GM21619 (cell line): ENCODE data around the gene MRPS11.
"Not testable (repeated sequence)": the region's sequence is repeated elsewhere in the genome, so short reads cannot be mapped to it uniquely, and the experiment has no call there.

Experiments used
- ATAC-seq: cut with Tn5 transposase; IDR thresholded peaks from one replicate; pipeline ENCODE4 v1.9.1; 2021; ENCODE audit not compliant: unreplicated experiment

Gene MRPS11

DNA sequence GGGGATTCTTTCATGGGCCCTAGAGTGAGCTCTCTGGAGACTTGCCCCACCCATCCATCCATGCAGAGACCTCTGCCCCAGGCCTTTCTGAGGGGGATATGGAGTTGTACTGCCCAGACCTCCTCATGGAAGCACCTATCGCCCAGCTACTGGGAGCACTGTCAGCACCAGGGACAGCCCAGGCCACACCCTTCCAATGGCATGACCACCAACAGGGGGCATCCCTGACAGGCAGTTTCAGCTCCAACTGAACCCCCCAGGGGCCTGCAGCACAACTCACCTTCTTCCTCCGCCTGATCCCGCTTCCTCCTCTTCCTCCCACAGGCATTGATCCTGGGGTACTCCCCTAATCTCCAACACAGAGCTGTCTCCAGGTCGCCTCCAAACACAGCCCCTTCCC, 21.8 kb downstream of the MRPS11 start:
- no peak for ATAC-seq

DNA sequence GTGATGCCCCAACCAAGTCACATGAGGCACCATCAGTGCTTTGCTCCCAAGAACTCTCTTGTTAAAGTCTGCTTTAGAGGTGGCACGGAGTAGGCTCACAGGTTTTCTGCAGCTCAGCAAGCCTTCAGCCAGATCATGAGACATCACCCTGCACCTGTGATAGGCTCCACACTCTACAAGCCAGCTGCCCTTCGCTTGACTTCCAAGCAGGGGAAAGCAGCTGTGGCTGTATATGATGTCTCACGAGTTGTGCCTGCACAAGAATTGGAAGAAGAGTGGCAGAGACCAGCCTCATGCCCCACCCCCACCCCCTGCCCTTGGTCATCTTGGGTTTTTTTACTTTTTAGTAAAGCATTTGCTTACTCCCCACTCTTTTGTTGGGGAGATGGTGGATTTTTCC, 22.5 kb downstream of the MRPS11 start:
- ATAC-seq: no peak

DNA sequence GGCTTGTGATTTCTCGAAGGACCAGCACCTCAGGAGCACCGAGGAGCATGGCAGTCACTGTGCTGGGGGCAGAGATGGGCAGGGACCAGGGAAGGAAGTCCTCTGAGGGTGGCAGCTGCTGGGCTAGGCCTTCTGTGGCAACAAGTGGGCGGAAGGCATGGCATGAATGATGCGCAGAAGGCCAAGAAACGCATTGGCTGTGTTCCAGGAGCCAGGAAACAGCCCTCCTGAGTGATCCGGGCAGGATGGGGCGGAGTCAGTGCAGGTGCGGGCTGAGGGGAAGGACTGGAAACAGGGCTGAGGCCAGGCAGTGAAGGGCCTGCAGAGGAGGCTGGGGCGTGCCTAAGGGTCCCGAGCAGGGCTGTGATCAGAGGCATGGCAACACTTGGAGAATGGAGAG, 23.6 kb downstream of the MRPS11 start:
- no peak for ATAC-seq

DNA sequence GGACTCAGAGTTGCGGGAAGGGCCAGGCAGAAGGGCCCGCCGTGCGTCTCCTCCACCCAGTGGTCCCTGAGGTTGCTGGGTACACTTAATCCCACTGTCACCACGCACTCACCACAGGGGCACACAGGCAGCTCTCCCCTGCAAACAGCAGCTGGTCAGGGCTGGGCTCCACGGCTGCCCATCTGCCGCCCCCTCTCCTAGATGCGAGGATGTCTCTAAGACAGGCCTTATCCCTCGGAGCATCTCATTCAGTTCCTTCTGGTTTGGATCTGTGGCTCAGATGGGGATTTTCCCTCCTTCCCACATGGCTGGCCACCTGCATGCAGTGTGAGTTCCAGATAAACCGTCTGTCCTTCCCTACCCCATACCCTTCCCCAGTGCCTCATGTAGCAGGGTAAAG, 26.3 kb downstream of the MRPS11 start:
- no peak for ATAC-seq

DNA sequence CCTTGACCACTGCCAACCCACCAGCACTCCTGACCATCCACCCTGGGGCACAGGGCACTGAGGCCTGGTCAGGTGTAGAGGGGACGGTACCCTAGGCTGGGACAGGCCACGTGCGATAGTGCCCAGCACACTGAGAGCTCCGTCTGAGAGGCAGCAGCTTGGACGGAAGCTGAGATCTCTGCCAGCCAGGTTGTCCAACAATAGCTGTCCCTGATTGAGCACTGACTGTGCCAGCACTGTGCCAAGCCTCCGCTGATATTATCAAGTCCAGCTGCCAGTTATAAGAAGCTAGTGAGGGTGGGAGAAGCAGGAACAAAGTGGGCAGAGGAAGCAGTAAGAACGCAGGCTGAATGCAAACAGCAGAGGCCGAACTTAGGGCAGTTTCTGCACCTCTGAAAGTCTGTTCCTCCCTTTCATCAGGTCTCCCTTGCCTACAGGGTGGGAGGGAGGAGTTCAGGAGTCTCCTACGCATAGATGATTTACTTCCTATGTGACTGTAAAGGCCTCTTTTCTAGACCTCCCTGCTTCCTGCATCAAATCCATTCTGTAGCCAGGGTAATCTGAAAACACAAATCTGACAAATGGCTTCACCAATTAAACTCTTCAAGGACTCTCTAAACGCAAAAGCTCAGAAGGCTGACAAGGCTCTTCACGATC, 29.7 kb downstream of the MRPS11 start:
- ATAC-seq: no peak

DNA sequence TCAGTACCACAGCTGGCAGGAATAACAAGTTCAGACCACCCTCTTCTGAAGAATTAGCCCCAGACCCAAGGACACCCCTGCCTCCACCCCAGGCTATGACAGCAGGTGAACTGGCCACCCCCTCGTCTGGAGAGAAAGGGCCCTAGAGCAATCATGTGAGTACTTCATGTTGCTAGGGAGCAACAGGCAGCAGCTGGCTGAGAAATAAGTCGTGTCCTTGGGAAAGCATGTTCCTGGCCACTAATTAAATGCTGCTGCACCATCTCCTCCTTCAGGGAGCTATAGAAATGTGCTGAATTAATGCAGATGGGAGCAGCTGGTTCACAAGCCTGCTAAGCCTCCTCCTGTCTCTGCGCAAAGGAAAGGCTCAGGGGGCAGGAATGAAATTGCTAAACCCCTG, 31.5 kb downstream of the MRPS11 start:
- ATAC-seq: no peak

DNA sequence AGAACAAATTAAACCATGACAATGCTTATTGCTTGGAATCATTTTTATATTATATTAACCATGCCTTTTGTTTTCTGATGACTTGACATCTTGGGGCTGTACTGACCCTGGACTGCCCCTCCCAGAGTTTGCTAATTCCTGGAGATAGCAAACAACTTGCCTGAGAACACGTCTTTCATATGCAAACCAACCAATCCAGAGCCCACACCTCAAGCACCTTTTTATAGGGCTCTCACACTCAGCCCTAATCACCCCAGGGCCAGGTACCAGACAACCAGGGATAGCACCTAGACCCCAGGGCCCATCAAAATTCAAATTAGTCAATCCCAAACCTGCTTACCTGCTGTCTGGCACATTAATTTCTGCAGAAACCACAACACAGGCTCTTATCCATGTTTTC, 36.9 kb downstream of the MRPS11 start:
- no peak for ATAC-seq

DNA sequence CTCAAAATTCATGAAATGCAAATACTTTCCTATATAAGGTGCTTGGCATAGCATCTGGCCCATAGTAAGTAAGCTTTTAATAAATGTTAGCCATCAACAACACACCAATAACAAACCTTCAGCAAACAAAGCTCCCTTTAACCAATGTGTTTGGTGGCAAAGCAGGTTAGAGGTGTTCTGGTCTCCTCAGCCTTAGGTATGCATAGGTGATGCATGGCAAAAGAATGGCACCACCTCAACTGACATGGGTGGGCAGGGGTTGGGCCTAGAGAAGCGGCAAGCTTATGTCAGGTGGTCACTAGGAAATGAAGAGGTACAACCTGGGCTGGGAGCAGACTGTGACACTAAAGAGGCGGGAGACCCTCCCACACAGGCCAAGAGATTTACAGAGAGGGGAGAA, 38.2 kb downstream of the MRPS11 start:
- no peak for ATAC-seq

DNA sequence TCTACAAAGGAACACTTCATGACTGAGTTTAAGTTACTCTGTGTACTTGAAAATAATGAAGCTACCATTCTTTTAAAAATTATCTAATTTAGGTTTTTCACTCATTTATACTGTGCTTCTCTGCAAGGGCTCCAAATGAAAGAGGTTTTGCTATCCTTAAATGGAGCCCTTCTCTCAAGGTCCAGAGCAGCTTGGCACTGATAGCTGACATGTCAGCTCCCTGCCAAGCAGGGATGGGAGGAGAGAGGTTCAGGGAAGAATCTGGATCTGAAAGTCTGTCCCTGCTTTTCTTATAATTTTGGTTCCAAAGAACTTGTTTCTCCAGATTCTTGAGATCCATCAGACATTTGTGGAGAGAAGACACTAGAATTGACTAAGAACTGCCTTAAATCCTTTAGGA, 39.1 kb downstream of the MRPS11 start:
- ATAC-seq: no peak

DNA sequence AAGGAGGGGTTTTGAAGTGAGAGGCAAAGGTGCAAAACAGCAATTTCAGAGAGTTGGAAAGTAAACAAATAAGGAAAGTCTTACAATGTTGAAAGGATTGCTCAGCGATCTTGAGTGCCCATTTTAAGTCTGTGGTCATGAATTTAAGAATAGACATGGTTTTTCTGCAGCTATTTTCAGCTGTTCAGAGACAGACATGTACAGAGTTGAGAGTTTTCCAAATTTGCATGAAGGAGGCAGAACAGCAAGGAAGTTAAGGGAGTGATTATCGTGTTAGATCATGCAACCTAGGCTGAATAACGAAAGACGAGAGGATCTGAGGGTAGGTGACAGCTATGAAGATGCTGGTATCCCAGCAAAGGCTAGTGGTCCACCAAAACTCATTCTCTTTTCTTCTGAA, 41.8 kb downstream of the MRPS11 start:
- no peak for ATAC-seq

DNA sequence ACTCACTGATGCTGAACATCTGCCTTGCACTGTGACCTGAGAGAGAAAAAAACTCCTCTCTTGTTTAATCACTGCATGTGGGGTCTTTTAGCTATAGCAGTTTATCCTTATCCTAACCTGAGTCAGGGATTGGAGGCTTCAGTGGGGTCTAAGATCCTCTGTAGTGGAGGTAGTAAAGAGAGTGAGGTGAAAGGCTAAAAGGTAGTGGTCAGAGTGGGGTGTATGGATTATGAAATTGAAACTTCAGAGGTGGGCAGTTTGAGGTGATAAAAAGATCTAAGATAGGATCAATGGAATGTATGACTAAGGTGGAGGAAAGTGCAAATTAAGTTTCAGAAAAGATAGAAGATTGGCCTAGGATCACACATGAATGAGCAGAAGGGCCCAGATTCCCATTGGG, 42.5 kb downstream of the MRPS11 start:
- no peak for ATAC-seq

DNA sequence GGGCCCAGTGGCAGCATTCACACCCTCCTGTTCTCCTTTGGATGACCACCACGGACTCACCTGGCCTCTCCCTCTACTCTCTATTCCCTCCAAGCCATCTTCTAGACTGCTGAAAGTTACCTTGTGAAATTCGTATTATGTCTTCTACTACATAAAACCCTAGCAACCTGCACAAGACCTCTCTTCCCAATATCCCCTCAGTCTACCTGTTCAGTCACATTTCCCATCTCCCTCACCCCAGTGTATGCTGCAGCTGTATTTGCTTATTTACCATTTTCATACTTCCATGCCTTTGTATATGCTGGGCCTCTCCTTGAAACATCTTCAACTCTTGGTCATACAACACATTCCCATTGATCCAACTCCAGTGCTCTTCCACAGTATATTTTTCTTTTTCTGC, 43.7 kb downstream of the MRPS11 start:
- ATAC-seq: no peak

DNA sequence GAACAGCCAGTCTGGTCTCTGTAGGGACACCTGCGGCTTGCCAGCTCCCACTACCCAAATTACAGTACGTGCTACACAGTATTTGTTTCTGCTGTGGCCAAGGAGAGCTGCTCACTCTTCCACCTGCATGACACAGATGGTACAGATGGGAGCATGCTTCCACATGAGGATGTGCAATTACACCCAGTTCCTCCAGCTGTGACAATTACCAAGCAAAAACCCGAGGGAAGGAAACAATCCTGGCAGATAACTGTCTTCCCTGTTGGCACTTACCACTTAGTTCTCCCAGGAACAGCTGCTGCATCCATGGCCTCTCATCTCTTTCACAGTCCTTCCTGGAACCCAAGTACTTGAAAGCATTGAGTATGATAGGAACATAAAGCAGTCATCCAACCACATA, 44.6 kb downstream of the MRPS11 start:
- ATAC-seq: no peak

DNA sequence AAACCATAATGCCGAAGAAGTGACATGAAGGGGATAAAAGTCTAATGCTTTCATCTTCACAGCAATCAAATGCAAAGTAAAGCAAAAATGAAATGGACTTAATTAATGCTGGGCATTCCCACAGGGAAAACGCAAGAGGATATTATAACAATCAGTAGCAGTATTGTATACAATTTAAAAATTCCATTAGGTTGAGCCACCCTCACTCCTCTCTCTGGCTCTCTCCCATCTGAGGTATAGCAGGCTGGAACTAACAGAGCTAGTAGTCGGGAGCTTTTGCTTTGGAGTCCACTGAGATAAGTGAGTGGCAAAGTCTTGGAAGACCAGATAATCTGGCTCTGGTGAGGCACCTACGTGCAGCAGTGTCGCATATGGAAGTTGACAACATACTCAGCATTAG, 45.1 kb downstream of the MRPS11 start:
- no peak for ATAC-seq

DNA sequence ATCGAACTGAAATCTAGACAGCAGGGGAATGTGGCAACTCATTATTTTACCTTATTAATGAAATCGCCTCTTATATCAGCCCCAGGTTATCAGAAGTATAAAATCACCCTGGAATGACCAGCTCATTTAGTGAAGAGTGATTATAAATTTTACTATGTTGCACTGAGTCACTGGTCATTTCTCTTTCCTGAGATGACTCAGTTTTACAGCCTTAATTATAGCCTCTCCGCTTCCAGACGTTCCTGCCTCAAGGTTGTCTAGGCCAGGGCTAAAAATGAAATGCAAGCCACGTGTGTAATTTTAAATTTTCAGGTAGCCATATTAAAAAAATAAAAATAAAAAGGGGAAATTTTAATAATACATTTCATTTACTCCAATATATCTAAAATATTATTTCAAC, 45.7 kb downstream of the MRPS11 start:
- no peak for ATAC-seq

DNA sequence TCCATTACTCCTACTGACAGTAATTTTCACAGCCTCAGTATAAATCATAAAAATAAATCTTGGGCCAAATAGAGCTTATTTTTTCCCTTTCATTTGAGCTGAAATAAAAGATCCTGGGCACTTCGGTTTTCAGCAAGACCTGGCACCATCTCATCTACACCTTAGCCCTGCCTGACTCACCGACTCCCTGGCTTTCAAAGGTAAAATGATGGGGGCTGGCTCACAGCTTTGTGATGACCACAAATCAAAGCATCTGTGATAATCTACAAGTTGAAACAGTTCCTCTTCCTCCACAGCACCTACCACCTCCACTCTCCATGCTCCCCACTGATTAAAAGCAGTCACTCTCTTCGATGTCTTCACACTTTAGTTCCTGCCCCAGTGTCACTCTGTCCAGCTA, 51.4 kb downstream of the MRPS11 start:
- ATAC-seq: no peak

DNA sequence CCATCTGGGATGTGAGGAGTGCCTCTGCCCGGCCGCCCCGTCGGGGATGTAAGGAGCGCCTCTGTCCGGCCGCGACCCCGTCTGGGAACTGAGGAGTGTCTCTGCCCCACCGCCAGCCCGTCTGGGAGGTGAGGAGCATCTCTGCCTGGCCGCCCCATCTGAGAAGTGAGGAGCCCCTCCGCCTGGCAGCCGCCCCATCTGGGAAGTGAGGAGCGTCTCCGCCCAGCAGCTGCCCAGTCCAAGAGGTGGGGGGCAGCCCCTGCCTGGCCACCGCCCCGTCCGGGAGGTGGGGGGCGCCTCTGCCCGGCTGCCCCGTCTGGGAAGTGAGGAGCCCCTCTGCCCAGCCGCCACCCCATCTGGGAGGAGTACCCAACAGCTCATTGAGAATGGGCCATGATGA, 56.6 kb downstream of the MRPS11 start:
- ATAC-seq: not testable (repeated sequence)

DNA sequence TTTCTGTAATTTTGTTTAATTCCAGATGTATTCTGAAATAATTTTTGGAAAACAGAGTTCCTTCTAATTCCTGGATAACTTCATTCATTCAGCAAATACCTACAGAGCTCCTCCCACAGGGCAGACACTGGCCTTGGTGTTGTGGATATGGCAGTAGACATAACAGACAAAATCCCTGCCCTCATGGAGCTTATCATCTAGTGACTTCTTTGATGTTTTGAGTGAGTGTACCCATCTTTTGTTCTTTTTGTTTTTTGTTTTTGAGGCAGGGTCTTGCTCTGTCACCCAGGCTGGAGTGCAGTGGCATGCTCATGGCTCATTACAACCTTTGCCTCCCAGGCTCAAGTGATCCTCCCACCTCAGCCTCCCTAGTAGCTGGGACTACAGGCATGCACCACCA, 57.9 kb downstream of the MRPS11 start:
- ATAC-seq: no peak

DNA sequence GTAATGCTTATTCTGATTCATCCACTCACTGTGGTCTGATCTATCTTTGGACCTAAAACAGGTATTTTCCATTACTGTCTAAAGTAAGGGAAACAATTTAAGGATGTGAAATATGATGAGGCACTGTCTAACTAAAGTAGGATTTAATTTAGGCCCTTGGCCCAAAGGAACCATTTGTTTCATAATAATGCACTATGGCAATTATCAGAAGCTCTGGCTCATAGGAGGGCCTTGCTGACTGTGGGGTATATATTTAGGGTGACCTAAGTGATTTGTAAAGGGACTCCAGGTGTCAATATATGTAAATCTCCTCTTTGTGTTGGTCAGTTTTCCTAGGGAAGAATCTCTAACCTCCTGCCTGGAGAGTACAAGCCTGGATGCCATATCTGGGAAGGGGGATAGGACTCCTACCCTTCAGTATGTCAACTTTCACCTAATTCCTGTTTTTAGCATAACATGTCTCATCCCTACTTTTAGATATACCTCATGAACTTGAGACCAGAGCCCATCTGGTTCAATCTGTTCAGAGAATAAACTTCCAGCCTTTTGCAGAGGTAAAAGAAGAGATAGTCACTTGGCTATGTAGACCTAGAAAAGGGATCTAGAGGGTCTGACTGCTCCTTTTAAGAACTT, 58.9 kb downstream of the MRPS11 start:
- no peak for ATAC-seq

DNA sequence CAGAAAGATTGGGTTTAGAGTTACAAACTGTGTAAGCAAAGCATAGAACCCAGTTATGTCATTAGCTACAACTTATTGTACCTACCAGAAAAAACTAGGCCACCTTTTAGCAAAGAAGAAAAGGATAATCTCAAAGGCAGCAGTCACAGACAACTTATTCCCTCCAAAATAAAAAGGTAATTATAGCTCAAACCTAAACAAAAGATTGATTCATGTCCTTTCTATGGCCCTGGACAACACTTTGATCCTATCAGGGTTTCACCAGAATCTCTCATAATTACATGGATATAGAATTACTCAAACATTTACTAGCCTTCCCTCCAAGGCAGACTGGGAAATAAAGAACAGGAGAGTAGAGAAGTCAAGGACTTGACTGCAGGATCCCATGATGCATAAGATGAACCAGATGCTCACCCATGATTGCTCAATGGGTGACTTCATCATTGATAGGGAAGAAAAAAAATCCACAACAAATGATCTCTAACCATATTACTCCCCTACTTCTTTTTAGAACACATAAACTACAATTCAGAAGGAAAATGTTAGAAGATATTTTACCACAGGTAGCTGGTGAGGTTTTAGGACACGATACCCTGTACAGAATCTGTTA, 61.6 kb downstream of the MRPS11 start:
- ATAC-seq: no peak
